ENCODE results near the gene METTL5.
A peak's percentile ranks its signal among the peaks of the same experiment; 100 is the strongest.
"Not testable (repeated sequence)": the region's sequence is repeated elsewhere in the genome, so short reads cannot be mapped to it uniquely, and the experiment has no call there.

The METTL5 gene

GRCh38 chr2:169841625-169842024 is 16.9 kb upstream of the METTL5 start:
- H3K4me1 Mint-ChIP-seq: peaks cover 22% of the 10 kb centered on the region
- not testable (repeated sequence) for H3K27me3 Mint-ChIP-seq, H3K9me3 Mint-ChIP-seq, ATAC-seq, H3K27ac Mint-ChIP-seq, DNase-seq, H3K4me3 Mint-ChIP-seq

- peak overlapping the region in 1 of 2 donors; percentile 23 for H3K27ac Mint-ChIP-seq
- H3K9me3 Mint-ChIP-seq: no peaks in the 10 kb centered on the region
- ATAC-seq: no peak
- no peaks in the 10 kb centered on the region for H3K27me3 Mint-ChIP-seq
- DNase-seq: no peak
- peaks cover 22% of the 10 kb centered on the region for H3K4me1 Mint-ChIP-seq
- H3K4me3 Mint-ChIP-seq: no peak overlapping the region
Observed at GRCh38 chr2:169840747-169841142, 16.0 kb upstream of the METTL5 start.

GRCh38 chr2:169839954-169840746 is 15.4 kb upstream of the METTL5 start:
- no peaks in the 10 kb centered on the region for H3K27me3 Mint-ChIP-seq
- H3K4me3 Mint-ChIP-seq: no peak overlapping the region
- H3K9me3 Mint-ChIP-seq: no peaks in the 10 kb centered on the region
- H3K4me1 Mint-ChIP-seq: peaks cover 22% of the 10 kb centered on the region
- peak overlapping the region in 1 of 2 donors; percentile 23 for H3K27ac Mint-ChIP-seq
- DNase-seq (no peak), ATAC-seq (peak; percentile 37)

- Mint-ChIP-seq H3K27ac (no peak overlapping the region), H3K27me3 (no peaks in the 10 kb centered on the region), H3K4me3 (no peak overlapping the region), H3K9me3 (no peaks in the 10 kb centered on the region), H3K4me1 (peaks cover 19% of the 10 kb centered on the region)
- no peak for DNase-seq
- ATAC-seq: no peak
Observed at GRCh38 chr2:169838743-169839489, 14.2 kb upstream of the METTL5 start.

- Mint-ChIP-seq H3K27ac (no peak overlapping the region), H3K9me3 (no peaks in the 10 kb centered on the region), H3K4me3 (no peak overlapping the region), H3K4me1 (peaks cover 24% of the 10 kb centered on the region), H3K27me3 (no peaks in the 10 kb centered on the region)
- no peak for ATAC-seq
- DNase-seq: no peak
Observed at GRCh38 chr2:169834401-169834800, 9.7 kb upstream of the METTL5 start.

- ATAC-seq (peak; percentile 45), DNase-seq (peak; percentile 20 to 28)
- Mint-ChIP-seq H3K27ac (peak overlapping the region; percentile 89 to 91), H3K9me3 (no peaks in the 10 kb centered on the region), H3K4me1 (peaks cover 60% of the 10 kb centered on the region), H3K27me3 (no peaks in the 10 kb centered on the region), H3K4me3 (peak overlapping the region; percentile 91 to 96)
Observed at GRCh38 chr2:169828141-169828811, 3.6 kb upstream of the METTL5 start.

GRCh38 chr2:169827272-169828140 is 2.8 kb upstream of the METTL5 start, which contains the start of gene UBR3:
Gene UBR3, plus strand, starts transcription at chr2:169827454. Its CDS starts 54 bp downstream, at chr2:169827508.
- Mint-ChIP-seq H3K27me3 (no peaks in the 10 kb centered on the region), H3K9me3 (no peaks in the 10 kb centered on the region), H3K27ac (peak within 1 kb of the TSS; percentile 89 to 91), H3K4me3 (peak within 1 kb of the TSS; percentile 91 to 96), H3K4me1 (peaks cover 68% of the 10 kb centered on the region)
- DNase-seq: peak; percentile 87 to 91
- peak; percentile 89 for ATAC-seq

- Mint-ChIP-seq H3K27ac (peak overlapping the region; percentile 96 to 97), H3K27me3 (no peaks in the 10 kb centered on the region), H3K4me3 (peak overlapping the region; percentile 94 to 97), H3K4me1 (peaks cover 79% of the 10 kb centered on the region), H3K9me3 (no peaks in the 10 kb centered on the region)
- no peak for DNase-seq
- ATAC-seq: peak; percentile 5
Observed at GRCh38 chr2:169823996-169824372, 721 bp downstream of the METTL5 start.

- Mint-ChIP-seq H3K4me1 (peaks cover 72% of the 10 kb centered on the region), H3K4me3 (peak overlapping the region; percentile 72 to 94), H3K27ac (peak overlapping the region in 1 of 2 donors; percentile 90), H3K27me3 (no peaks in the 10 kb centered on the region), H3K9me3 (no peaks in the 10 kb centered on the region)
- ATAC-seq: no peak
- DNase-seq: no peak
Observed at GRCh38 chr2:169822785-169823392, 1.8 kb downstream of the METTL5 start.

- H3K4me1 Mint-ChIP-seq: peaks cover 72% of the 10 kb centered on the region
- H3K4me3 Mint-ChIP-seq: no peak overlapping the region
- peak overlapping the region in 1 of 2 donors; percentile 81 for H3K27ac Mint-ChIP-seq
- DNase-seq (no peak), ATAC-seq (no peak)
- no peaks in the 10 kb centered on the region for H3K9me3 Mint-ChIP-seq
- no peaks in the 10 kb centered on the region for H3K27me3 Mint-ChIP-seq
Observed at GRCh38 chr2:169822036-169822435, 2.7 kb downstream of the METTL5 start.

GRCh38 chr2:169820101-169820500 is 4.6 kb downstream of the METTL5 start:
- not testable (repeated sequence) for H3K9me3 Mint-ChIP-seq, H3K27ac Mint-ChIP-seq, H3K27me3 Mint-ChIP-seq
- H3K4me1 Mint-ChIP-seq: peaks cover 61% of the 10 kb centered on the region
- ATAC-seq (peak; percentile 58), DNase-seq (peak in 1 of 2 donors; percentile 44)
- H3K4me3 Mint-ChIP-seq: peak overlapping the region; percentile 5 to 43

GRCh38 chr2:169819106-169819505 is 5.6 kb downstream of the METTL5 start:
- H3K27me3 Mint-ChIP-seq: no peaks in the 10 kb centered on the region
- H3K4me3 Mint-ChIP-seq: no peak overlapping the region
- no peak for ATAC-seq
- H3K27ac Mint-ChIP-seq: peak overlapping the region in 1 of 2 donors; percentile 33
- peaks cover 57% of the 10 kb centered on the region for H3K4me1 Mint-ChIP-seq
- no peaks in the 10 kb centered on the region for H3K9me3 Mint-ChIP-seq
- DNase-seq: no peak

- DNase-seq (no peak), ATAC-seq (no peak)
- Mint-ChIP-seq H3K27ac (no peak overlapping the region), H3K27me3 (no peaks in the 10 kb centered on the region), H3K9me3 (no peaks in the 10 kb centered on the region), H3K4me3 (no peak overlapping the region), H3K4me1 (peaks cover 48% of the 10 kb centered on the region)
Observed at GRCh38 chr2:169818241-169818640, 6.5 kb downstream of the METTL5 start.

GRCh38 chr2:169817369-169817768 is 7.3 kb downstream of the METTL5 start:
- ATAC-seq, H3K27ac Mint-ChIP-seq, H3K9me3 Mint-ChIP-seq, H3K4me3 Mint-ChIP-seq, H3K27me3 Mint-ChIP-seq, DNase-seq: not testable (repeated sequence)
- peaks cover 40% of the 10 kb centered on the region for H3K4me1 Mint-ChIP-seq

All from stimulated activated naive CD8-positive, alpha-beta T cell treated with anti-CD3 and anti-CD28 coated beads, Interleukin-15, amount 100 ng/mL, for 72 hours (primary cell).